GM18519 (cell line): Measurements from ENCODE around the gene EBPL.
"Not testable (repeated sequence)": the region's sequence is repeated elsewhere in the genome, so short reads cannot be mapped to it uniquely, and the experiment has no call there.

Experiments
- ATAC-seq: cut with Tn5 transposase; IDR thresholded peaks from one replicate; pipeline ENCODE4 v1.9.1; 2021; ENCODE audit warnings: mild to moderate bottlenecking, moderate library complexity; ENCODE audit not compliant: unreplicated experiment, low FRiP score

Gene EBPL

DNA sequence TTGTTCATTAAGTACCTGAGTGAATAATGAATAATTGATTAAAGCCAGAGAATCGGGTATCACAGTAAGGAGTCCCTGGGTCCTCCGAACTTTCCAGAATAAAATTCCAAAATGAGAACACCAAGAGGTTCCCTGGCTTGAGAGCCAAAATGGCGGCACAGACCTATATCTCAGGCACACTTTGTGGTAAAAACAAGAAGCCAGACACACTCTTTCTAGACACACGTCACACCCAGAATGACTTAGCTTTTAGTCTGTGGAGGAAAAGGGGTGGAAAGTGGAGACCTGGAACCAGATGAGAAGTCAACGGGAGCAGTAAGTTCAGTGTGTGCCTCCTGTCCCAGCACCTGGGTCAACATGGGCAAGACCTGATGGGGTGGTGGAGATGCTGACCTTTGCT lies 54.6 kb downstream of the EBPL start:
- no peak for ATAC-seq

DNA sequence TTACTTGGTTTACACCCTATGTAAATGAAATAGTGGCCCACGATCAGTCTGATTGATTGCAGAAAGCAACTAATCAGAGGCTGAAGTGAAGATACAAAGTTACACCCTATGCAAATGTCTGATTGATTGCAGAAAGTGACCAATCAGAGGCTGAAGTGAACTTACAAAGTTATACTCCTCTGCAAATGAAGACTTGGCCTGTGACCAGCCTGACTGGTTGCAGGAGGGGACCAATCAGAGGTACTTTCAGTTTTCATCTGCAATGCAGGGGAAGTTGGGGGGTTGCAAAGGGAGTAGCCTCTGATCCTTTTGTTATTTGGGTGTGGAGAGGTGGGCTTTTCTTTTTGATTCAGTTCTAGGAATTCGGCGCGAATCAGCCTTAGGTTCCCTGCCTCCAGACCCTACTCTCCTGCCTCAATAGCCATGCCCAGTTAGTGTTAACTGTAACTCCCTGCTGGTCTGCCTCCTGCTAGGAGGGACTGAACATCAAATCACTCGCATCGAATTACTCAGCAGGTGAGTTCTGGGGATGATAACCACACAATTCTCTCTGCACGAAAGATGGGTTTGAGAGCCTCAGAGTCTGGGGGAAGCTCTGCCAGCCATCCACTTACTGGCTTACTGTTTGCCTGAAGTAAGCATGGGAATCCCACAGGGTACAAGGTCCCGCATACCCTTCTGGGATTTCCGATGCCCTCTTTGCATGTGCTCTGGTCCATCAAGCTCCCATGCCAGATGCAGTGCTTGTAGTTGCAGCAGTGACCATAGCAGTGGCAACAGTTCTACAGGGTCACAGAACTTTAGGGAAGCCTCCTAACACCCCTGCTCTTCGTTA lies 55.5 kb downstream of the EBPL start:
- no peak for ATAC-seq

DNA sequence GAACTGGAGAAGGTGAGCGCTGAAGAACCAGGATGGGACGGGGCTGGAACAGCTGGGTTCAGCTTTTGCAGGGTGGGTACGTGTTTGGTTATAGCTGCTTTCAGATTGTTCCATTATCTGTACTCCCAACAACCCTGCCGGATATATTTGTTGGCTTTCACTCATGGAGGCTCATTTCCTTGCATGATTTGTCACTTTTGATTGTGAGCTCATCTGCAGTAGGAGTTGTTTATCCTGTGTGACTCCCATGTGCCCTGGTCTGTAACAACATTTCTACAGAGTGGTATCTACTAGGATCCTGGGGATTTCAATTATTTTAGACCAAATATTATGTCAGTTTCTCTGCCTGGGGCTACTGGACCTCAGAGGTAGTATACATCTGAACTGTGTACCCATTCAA lies 57.6 kb downstream of the EBPL start:
- ATAC-seq = no peak

DNA sequence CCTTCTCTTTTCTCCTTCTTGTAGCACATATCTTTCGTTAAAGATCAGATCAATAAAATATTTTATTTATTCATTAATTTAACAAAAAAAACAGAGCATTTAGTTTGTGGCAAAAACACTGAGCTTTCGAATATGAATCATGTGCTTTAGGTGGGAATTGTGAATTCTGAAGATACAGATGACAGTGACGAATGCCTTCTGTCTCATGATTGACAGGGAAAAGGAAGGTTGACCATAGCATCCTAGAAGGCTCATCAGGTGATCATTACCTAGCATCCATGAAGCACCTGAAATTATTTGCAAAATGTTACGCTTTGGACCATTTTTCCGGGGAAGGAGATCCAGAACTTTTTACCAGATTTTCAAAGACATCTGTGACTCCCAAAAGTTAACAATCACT lies 59.1 kb downstream of the EBPL start:
- no peak for ATAC-seq

DNA sequence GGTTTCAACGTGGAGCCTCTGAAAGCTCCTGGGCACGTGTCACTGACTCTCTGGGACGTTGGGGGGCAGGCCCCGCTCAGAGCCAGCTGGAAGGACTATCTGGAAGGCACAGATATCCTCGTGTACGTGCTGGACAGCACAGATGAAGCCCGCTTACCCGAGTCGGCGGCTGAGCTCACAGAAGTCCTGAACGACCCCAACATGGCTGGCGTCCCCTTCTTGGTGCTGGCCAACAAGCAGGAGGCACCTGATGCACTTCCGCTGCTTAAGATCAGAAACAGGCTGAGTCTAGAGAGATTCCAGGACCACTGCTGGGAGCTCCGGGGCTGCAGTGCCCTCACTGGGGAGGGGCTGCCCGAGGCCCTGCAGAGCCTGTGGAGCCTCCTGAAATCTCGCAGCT lies 60.7 kb downstream of the EBPL start:
- ATAC-seq = no peak

DNA sequence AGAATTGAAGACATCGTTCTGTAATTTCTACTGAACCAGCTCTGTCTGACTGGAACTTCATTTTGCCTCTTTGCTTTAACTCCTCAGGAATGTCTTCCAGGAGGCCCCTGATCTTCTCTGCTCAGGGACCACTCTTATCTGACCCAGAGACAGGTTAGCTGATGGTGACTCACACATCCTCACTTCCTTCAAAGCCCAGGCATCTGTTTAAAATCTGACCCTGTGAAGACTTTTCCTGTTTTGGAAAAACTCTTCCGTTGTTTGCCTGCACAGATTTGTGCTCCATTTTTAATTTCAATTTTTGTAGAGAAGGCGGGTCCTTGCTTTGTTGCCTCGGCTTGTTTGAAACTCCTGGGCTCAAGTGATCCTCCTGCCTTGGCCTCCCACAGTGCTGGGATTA lies 61.3 kb downstream of the EBPL start:
- no peak for ATAC-seq

DNA sequence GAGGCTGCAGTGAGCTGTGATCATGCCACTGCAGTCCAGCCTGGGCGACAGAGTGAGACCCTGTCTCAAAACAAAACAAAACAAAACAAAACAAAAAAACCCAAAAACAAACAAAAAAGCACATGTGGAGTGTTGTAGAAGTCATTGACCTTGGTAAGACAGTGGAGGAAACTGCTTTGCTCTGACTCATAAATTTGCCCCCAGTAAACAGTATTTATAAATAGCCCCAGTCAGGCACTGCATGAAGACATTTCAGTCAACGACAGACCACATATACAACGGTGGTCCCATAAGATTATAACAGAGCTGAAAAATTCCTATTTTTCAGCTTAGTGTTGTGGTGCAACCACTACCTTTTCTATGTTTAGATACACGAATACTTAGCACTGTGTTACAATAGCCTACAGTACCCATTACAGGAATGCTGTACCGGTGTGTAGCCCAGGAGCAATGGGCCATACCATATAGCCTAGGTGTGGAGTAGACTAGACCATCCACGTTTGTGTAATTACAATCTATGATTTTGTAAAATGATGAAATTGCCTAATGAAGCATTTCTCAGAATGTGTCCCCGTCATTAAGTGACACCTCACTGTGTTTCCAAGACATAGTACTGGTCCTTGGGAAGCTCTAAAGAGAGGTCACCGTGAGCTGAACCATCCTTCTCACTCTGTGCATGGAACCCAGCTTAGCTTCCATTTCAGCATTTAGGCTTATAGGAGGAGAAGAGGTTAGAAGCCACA lies 61.9 kb downstream of the EBPL start:
- ATAC-seq = no peak

DNA sequence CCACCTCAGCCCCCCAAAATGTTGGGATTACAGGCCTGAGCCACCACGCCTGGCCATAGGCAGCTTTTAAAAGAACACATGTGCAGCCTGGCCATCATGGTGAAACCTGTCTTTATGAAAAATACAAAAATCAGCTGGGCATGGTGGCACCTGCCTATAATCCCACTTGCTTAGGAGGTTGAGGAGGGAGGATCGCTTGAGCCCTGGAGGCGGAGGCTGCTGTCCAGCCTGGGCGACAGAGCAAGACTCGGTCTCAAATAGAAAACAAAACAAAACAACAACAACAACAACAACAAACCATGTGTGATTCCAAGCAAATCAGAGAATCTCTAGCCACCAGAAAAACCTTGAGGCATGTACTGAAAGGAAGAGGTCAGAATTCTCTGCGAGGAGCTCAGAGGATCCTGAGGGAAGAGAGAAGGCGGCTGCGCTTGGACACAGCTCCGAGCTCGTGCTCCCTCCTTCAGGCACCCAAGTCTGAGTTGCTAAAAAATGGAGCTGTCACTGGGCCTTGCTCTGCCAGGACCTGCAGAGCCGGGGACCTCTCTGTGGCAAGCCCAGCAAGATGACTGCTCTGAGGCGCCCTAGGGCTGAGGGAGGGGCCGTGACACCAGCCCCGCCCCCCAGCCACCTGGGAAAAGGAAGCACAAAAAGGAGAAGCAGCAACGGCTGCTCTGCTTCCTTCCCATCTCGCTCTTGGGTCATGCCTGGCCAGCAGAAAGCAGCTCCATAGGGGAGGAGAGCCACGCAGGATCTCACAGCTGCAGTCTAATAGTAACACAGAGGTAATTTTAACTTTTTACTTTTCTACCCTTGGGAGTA lies 63.2 kb downstream of the EBPL start, which contains the start of gene ARL11:
Gene ARL11 (plus strand): TSS at position 677 of the 822 bp plus-strand sequence. CDS start 1,941 bp downstream, outside the sequence.
- peak; percentile 93 for ATAC-seq

DNA sequence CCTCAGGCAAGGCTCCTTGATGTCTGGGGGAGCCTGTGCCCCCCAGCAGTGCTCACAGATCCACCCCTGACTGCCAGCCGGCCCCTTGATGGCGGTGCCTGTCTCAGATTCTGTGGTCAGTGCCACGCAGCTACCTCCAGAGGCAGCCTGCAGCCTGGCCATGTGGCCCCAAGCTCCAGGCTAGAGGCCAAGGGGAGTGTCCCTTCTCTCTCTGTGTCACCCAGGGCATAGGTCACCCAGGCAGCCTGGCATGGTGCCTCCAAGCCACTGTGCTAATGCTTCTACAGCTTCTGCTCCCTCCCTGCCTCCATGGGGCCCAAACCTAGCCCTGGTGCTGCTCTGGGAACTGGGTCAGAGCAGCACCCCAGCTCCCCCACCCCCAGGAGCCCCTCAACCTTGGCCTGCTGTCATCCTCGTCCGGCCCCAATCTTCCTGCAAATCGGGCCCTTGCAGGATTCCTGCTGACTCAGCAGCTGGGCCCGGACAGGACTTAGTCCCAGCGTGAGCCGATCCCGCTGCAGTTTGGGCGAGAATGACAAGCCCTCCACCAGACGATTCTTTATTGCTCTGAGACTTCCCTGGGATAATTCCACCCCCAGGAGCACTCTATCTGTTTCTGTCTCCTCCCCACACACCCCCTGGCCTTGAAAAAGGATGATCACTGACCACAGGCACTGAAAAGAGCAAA lies 65.8 kb downstream of the EBPL start:
- ATAC-seq = no peak

DNA sequence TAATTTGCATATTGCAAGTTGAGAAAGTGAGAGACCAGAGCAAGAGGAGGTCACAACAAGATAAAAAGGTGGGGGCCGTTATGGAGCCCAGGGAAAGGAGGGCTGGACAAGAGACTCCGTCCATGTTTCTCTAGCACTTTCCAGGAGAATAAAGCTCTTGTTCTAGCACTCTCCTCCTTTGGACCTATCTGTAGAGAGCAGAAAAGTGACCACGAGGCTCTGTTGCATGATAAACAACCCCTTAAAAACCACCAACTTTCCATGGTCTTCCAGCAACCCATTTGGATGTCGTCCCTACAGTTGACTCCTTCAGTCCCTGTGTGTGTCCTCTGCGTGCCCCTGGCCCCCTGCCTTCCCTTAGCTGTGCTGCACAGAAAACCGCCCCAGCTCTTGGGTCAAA lies 67.1 kb downstream of the EBPL start:
- ATAC-seq = no peak

DNA sequence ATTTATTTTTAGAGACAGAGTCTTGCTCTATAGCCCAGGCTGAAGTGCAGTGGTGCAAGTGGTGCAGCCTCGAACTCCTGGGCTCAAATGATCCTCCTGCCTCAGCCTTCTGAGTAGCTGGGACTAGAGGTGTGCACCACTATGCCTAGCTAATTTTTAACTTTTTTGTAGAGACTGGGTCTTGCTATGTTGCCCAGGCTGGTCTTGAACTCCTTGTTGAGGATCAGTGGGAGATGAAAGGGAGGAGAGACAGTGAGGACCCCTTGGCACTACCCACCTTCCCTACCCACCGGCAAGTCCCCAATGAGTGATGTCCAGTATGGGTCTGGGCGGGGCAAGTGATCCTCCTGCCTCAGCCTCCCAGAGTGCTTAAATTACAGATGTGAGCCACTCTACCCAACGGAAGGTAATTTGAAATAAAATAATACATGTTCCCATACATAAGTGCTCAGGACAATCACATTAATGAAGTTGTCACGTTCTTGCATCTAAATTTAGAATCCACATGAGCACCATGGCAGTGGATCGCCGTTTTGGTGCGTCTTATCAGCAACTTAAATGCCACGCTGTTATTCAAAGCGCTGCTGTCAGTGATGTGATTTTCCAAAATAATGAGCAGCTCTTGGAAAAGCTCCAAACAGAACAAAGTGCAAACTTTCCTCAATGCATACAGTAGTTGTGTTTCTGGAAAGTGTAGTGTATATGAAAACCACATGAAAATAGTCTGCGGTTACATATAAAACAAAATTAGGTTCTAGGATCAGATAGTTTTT lies 68.9 kb downstream of the EBPL start:
- ATAC-seq = no peak

DNA sequence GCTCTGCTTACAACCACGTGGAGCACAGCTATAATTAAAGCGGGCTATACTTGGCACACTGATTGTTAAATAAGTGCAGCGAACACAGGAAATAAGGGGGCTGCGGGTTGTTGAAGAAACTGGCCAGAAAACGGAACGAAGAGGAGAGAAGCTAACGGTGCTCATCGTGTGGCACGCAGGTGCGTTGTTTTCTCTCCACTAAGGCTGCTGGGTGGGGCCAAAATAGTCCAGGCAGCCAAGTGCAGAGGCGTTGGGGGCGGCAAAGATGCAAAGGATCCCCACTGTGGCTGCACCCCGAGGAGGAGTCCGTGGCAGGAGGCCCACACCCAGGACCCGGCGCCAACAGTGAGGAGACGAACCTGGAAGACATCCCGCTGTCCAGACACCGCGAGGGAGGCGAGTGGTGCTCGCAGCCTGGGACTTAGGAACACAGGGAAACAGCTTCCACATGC lies 71.1 kb downstream of the EBPL start:
- ATAC-seq = no peak

DNA sequence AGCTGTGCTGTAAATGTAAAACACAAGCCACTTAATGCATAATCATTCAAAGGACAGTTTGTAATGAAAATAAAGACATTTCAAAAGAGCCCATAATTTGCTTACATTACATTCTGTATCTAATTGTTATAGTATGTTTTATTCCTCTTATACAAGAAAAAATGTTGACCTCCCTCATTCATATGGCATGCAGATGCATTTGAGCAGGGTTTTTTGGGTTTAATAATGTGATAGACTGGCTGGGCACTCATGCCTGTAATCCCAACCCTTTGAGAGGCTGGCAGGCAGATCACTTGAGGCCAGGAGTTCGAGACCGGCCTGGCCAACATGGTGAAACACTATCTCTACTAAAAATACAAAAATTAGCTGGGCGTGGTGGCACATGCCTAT lies 74.6 kb downstream of the EBPL start:
- ATAC-seq = no peak

DNA sequence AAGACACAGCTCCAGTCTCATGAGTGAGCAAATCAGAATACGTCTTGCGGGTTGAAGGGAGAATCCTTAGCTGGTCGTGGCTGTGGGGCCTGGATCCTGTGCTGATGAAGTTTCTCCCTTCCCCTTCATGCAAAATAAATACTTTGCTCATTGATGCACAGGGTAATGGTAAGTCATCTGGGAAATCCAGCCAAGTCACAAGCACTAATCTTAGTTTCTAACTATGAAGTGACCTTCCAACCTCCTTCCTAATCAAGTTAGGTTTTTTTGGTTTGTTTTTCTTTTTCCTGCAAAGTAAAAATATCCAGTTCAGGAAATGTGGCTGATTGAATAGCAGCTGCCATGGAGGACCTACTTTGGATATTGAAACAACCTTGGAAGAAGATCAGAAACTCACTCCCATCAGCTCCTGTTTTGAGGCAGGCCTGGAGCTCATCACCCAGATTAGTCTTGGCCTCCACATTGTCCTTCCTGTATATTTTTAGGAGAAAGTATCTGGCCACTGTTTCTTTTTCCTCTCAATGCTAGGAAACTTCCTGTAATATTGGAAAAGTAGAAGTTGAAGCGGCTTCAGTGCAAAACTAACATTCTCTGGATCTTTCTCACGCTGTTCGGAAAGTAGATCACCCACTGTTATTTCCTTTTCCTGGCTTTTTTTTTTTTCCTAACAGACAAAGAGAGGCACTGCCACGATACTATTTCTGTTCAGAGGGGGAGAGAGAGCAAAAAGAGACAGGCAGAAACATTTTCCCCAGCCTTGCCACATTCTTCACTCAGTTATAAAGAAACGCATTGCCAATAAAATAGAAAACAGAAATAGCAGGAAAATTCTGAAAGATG lies 75.2 kb downstream of the EBPL start:
- no peak for ATAC-seq

DNA sequence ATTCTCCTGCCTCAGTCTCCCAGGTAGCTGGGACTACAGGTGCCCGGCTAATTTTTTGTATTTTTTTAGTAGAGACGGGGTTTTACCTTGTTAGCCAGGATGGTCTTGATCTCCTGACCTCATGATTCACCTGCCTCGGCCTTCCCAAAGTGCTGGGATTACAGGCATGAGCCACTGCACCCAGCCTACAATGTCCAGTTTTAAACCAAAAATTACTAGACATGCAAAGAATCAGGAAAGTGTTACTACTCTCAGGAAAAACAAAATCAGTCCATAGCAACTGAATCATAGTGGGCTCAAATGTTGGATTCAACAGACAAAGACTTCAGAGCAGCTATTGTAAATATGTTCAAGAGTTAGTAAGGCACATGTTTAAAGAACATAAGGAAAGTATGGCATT lies 79.2 kb downstream of the EBPL start:
- ATAC-seq = not testable (repeated sequence)
